HCT116 (cell line): ENCODE measurements around the gene GNA12.
"Not testable (repeated sequence)": the region's sequence is repeated elsewhere in the genome, so short reads cannot be mapped to it uniquely, and the experiment has no call there.

Experiments used
- CEBPB ChIP-seq: IDR thresholded peaks from 2 replicates; pipeline ENCODE4 v1.6.1; 2012; ENCODE audit warnings: low read depth
- EGR1 ChIP-seq: IDR thresholded peaks from 2 replicates; pipeline ENCODE4 v1.6.1; 2012; ENCODE audit warnings: low read depth
- EZH2 ChIP-seq: fragments of 200-600 bp; sonication (generic); IDR thresholded peaks from 2 replicates; pipeline ENCODE4 v1.6.1; 2017; ENCODE audit warnings: antibody characterized with exemption, mixed run types
- POLR2A ChIP-seq: IDR thresholded peaks from 2 replicates; pipeline ENCODE4 v1.7.0; 2011; ENCODE audit warnings: borderline replicate concordance; ENCODE audit not compliant: insufficient read depth, insufficient read length; ENCODE audit errors: extremely low read depth
- POLR2AphosphoS5 ChIP-seq: IDR thresholded peaks from 2 replicates; pipeline ENCODE4 v1.6.1; 2011; ENCODE audit warnings: mild to moderate bottlenecking, low read depth, low read length, moderate library complexity
- SIN3A ChIP-seq: IDR thresholded peaks from 2 replicates; pipeline ENCODE4 v1.6.1; 2012; ENCODE audit warnings: low read depth
- YY1 ChIP-seq: IDR thresholded peaks from 2 replicates; pipeline ENCODE4 v1.6.1; 2011; ENCODE audit warnings: low read length, low read depth, moderate library complexity, mild to moderate bottlenecking; ENCODE audit not compliant: insufficient replicate concordance; ENCODE audit errors: extremely low read depth
- ZBTB33 ChIP-seq: IDR thresholded peaks from 2 replicates; pipeline ENCODE4 v1.6.1; 2011; ENCODE audit warnings: mild to moderate bottlenecking, low read length, moderate library complexity; ENCODE audit not compliant: insufficient replicate concordance; ENCODE audit errors: extremely low read depth
- TF ChIP-seq, protein P1 (sequence below), 3 experiments: fragments of 200-600 bp in 1 of 3; sonication (generic) in 1 of 3; IDR thresholded peaks in 2 of 3; conservative IDR thresholded peaks in 1 of 3; 2 replicates each; pipeline ENCODE4 v1.5.1; 2012 to 2017; ENCODE audit warnings: low read depth in 2 of 3, low read length in 2 of 3, antibody characterized with exemption in 1 of 3, borderline replicate concordance in 1 of 3, control low read depth in 1 of 3, mild to moderate bottlenecking in 1 of 3, mixed read lengths in 1 of 3, mixed run types in 1 of 3, moderate library complexity in 1 of 3; ENCODE audit not compliant: insufficient read depth in 1 of 3
- TF ChIP-seq, protein P2 (sequence below): IDR thresholded peaks from 2 replicates; pipeline ENCODE4 v1.6.1; 2012; ENCODE audit warnings: low read depth
- TF ChIP-seq, protein P3 (sequence below): IDR thresholded peaks from 2 replicates; pipeline ENCODE4 v1.6.1; 2012
- TF ChIP-seq, protein P4 (sequence below): IDR thresholded peaks from 2 replicates; pipeline ENCODE4 v1.6.1; 2012

- TF ChIP-seq, protein P1, sequence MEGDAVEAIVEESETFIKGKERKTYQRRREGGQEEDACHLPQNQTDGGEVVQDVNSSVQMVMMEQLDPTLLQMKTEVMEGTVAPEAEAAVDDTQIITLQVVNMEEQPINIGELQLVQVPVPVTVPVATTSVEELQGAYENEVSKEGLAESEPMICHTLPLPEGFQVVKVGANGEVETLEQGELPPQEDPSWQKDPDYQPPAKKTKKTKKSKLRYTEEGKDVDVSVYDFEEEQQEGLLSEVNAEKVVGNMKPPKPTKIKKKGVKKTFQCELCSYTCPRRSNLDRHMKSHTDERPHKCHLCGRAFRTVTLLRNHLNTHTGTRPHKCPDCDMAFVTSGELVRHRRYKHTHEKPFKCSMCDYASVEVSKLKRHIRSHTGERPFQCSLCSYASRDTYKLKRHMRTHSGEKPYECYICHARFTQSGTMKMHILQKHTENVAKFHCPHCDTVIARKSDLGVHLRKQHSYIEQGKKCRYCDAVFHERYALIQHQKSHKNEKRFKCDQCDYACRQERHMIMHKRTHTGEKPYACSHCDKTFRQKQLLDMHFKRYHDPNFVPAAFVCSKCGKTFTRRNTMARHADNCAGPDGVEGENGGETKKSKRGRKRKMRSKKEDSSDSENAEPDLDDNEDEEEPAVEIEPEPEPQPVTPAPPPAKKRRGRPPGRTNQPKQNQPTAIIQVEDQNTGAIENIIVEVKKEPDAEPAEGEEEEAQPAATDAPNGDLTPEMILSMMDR (IDR thresholded peaks at IDR 0.05 in 2 of 3, conservative IDR thresholded peaks at IDR 0.05 in 1 of 3; ENCODE audit: borderline replicate concordance in 1 of 3, insufficient read depth in 1 of 3, low read depth in 2 of 3, low read length in 2 of 3): not testable (repeated sequence)
- TF ChIP-seq, protein P2, sequence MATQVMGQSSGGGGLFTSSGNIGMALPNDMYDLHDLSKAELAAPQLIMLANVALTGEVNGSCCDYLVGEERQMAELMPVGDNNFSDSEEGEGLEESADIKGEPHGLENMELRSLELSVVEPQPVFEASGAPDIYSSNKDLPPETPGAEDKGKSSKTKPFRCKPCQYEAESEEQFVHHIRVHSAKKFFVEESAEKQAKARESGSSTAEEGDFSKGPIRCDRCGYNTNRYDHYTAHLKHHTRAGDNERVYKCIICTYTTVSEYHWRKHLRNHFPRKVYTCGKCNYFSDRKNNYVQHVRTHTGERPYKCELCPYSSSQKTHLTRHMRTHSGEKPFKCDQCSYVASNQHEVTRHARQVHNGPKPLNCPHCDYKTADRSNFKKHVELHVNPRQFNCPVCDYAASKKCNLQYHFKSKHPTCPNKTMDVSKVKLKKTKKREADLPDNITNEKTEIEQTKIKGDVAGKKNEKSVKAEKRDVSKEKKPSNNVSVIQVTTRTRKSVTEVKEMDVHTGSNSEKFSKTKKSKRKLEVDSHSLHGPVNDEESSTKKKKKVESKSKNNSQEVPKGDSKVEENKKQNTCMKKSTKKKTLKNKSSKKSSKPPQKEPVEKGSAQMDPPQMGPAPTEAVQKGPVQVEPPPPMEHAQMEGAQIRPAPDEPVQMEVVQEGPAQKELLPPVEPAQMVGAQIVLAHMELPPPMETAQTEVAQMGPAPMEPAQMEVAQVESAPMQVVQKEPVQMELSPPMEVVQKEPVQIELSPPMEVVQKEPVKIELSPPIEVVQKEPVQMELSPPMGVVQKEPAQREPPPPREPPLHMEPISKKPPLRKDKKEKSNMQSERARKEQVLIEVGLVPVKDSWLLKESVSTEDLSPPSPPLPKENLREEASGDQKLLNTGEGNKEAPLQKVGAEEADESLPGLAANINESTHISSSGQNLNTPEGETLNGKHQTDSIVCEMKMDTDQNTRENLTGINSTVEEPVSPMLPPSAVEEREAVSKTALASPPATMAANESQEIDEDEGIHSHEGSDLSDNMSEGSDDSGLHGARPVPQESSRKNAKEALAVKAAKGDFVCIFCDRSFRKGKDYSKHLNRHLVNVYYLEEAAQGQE: not testable (repeated sequence)
- TF ChIP-seq POLR2A, SIN3A, YY1, ZBTB33, EZH2, CEBPB, EGR1, POLR2AphosphoS5: not testable (repeated sequence)
- TF ChIP-seq, protein P3, sequence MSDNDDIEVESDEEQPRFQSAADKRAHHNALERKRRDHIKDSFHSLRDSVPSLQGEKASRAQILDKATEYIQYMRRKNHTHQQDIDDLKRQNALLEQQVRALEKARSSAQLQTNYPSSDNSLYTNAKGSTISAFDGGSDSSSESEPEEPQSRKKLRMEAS: not testable (repeated sequence)
- TF ChIP-seq, protein P4, sequence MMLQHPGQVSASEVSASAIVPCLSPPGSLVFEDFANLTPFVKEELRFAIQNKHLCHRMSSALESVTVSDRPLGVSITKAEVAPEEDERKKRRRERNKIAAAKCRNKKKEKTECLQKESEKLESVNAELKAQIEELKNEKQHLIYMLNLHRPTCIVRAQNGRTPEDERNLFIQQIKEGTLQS: not testable (repeated sequence)
Measured at GRCh38 chr7:2679135-2680127, 164.7 kb downstream of the GNA12 start.
